HG02970 (cell line): ENCODE data around the gene CUL1.

Experiments
- ATAC-seq: cut with Tn5 transposase; IDR thresholded peaks from one replicate; pipeline ENCODE4 v1.9.1; 2021; ENCODE audit warnings: mild to moderate bottlenecking, moderate library complexity, moderate number of reproducible peaks; ENCODE audit not compliant: unreplicated experiment, low FRiP score

CUL1 gene

GRCh38 chr7:148715027-148715426 lies 16.3 kb downstream of the CUL1 start:
- no peak for ATAC-seq

GRCh38 chr7:148717266-148717793 lies 18.6 kb downstream of the CUL1 start:
- no peak for ATAC-seq

GRCh38 chr7:148718431-148718830 lies 19.7 kb downstream of the CUL1 start:
- ATAC-seq = no peak

- no peak for ATAC-seq
Measured at GRCh38 chr7:148719753-148720152, 21.1 kb downstream of the CUL1 start.

- no peak for ATAC-seq
Measured at GRCh38 chr7:148720472-148720871, 21.8 kb downstream of the CUL1 start.

GRCh38 chr7:148721390-148721789 lies 22.7 kb downstream of the CUL1 start:
- no peak for ATAC-seq

GRCh38 chr7:148722340-148723165 lies 23.9 kb downstream of the CUL1 start:
- no peak for ATAC-seq

- no peak for ATAC-seq
Measured at GRCh38 chr7:148723166-148723559, 24.5 kb downstream of the CUL1 start.

- no peak for ATAC-seq
Measured at GRCh38 chr7:148723846-148724245, 25.1 kb downstream of the CUL1 start.

- ATAC-seq = no peak
Measured at GRCh38 chr7:148726385-148726784, 27.7 kb downstream of the CUL1 start.

- no peak for ATAC-seq
Measured at GRCh38 chr7:148727501-148728278, 29.0 kb downstream of the CUL1 start.

- ATAC-seq = no peak
Measured at GRCh38 chr7:148729984-148730733, 31.5 kb downstream of the CUL1 start.

- ATAC-seq = no peak
Measured at GRCh38 chr7:148732862-148733261, 34.2 kb downstream of the CUL1 start.

- no peak for ATAC-seq
Measured at GRCh38 chr7:148733496-148733895, 34.8 kb downstream of the CUL1 start.

- ATAC-seq = no peak
Measured at GRCh38 chr7:148735141-148735540, 36.4 kb downstream of the CUL1 start.

GRCh38 chr7:148735967-148736366 lies 37.3 kb downstream of the CUL1 start:
- no peak for ATAC-seq

- ATAC-seq = no peak
Measured at GRCh38 chr7:148738737-148739535, 40.2 kb downstream of the CUL1 start.

- ATAC-seq = no peak
Measured at GRCh38 chr7:148746135-148746534, 47.4 kb downstream of the CUL1 start.

- ATAC-seq = no peak
Measured at GRCh38 chr7:148747274-148747673, 48.6 kb downstream of the CUL1 start.
